MM.1S (cell line): Measurements from ENCODE around the gene ADARB2.

Experiments used
- CTCF ChIP-seq: fragments of 300-600 bp; sonication (generic); IDR thresholded peaks from 2 replicates; pipeline ENCODE4 v1.5.1; 2016; ENCODE audit warnings: antibody characterized with exemption, low read length, mixed read lengths
- EZH2 ChIP-seq: fragments of 300-600 bp; sonication (generic); optimal IDR thresholded peaks from 2 replicates; pipeline ENCODE3; 2017; ENCODE audit warnings: low read depth, mild to moderate bottlenecking, antibody characterized with exemption, low read length, mixed read lengths

DNA sequence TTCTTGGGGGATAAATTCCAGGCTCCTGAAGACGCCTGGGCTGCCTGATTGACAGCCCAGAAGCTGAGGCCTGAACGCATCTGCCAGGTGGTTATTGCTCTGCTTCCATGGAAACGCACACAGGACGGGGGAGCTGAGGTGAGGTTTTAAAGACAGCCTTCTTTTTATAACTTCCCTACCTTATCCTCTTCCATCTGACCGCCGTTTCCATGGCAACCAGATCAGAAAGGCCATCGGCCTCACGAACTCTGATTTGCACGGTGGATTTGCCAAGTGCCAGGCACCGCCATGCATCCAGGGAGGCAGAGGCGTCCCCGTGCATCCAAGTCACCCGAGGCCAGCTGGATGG lies 260.9 kb downstream of the ADARB2 start:
- no peak for TF ChIP-seq CTCF
- TF ChIP-seq EZH2, result no peak
